HCT116 (cell line): ENCODE data around the gene UGT2B7. TPM values are rescaled to one million over a fixed set of nuclear protein-coding genes. Genes with fewer than 3 reads are reported as not detected.
"Not testable (repeated sequence)": the region's sequence is repeated elsewhere in the genome, so short reads cannot be mapped to it uniquely, and the experiment has no call there.

Experiments used
- ATAC-seq: fragments of 200-7000 bp; cut with Tn5 transposase; 2 replicates; pipeline ENCODE4 v1.9.1; 2020; ENCODE audit warnings: mild to moderate bottlenecking, moderate library complexity
- Bru-seq: library from RNA; stranded (reverse); fragments of 400-500 nt; gene quantifications from one replicate; lab custom pipeline; 2021; lab: Mats Ljungman, UMichigan
- BruChase-seq, 2 experiments: library from RNA; stranded (reverse); fragments of 400-500 nt; gene quantifications; one replicate each; lab custom pipeline; 2021; lab: Mats Ljungman, UMichigan
- BruUV-seq: library from RNA; stranded (reverse); fragments of 400-500 nt; replicated peaks from 2 replicates; lab custom pipeline; 2021; lab: Mats Ljungman, UMichigan
- CTCF ChIA-PET: fragments of 300-600 bp; sonication (Branson Sonifier 250); formaldehyde crosslinking; loops from one replicate; lab custom pipeline; 2021; ENCODE audit warnings: antibody characterized with exemption; lab: Charles Lee
- POLR2A ChIA-PET: fragments of 300-600, 350-600 bp; sonication (Branson Sonifier 250); formaldehyde crosslinking; loops from one replicate; lab custom pipeline; 2021; ENCODE audit warnings: antibody characterized with exemption; lab: Charles Lee
- RAD21 ChIA-PET, 2 experiments: fragments of 300-600 bp; sonication (Branson Sonifier 250); formaldehyde crosslinking; loops; one replicate each; lab custom pipeline; 2023; ENCODE audit warnings: low total read pairs in 2 of 2; ENCODE audit not compliant: uncharacterized antibody in 2 of 2, unreplicated experiment in 2 of 2, low non-redundant PET in 1 of 2; lab: Charles Lee
- DNase-seq: peaks from one replicate; pipeline ENCODE4 v3.0.0-alpha.2; 2010; ENCODE audit warnings: low read depth, low spot score
- H2AFZ ChIP-seq: fragments of 200-600 bp; shearing (Covaris generic), sonication (generic); 2 replicates; pipeline ENCODE4 v1.6.1; 2017; ENCODE audit warnings: low read depth, mixed run types, mixed read lengths, antibody characterized with exemption, low read length; ENCODE audit not compliant: poor library complexity, severe bottlenecking
- H3K27ac ChIP-seq: 2 replicates; pipeline ENCODE4 v1.5.1; 2012; ENCODE audit warnings: low read depth, low read length
- H3K27me3 ChIP-seq: fragments of 200-600 bp; sonication (generic); 2 replicates; pipeline ENCODE4 v1.6.1; 2016; ENCODE audit warnings: mixed run types, low read length, mixed read lengths; ENCODE audit not compliant: insufficient read depth
- H3K36me3 ChIP-seq, 2 experiments: fragments of 200-500 bp in 1 of 2; fragments of 200-600 bp in 1 of 2; sonication (Bioruptor generic) in 1 of 2; sonication (generic) in 1 of 2; 2 replicates each; pipeline versions ENCODE4 v1.5.1 to v1.6.1; 2014 to 2016; ENCODE audit warnings: low read length in 2 of 2, inconsistent platforms in 1 of 2, mixed read lengths in 1 of 2, mixed run types in 1 of 2; ENCODE audit not compliant: insufficient read depth in 2 of 2, control insufficient read depth in 1 of 2
- H3K4me1 ChIP-seq, 2 experiments: fragments of 200-600 bp in 1 of 2; sonication (generic) in 1 of 2; 2 replicates each; pipeline versions ENCODE4 v1.5.1 to v1.6.1; 2012 to 2017; ENCODE audit warnings: low read length in 2 of 2, inconsistent platforms in 1 of 2, mild to moderate bottlenecking in 1 of 2, mixed read lengths in 1 of 2, mixed run types in 1 of 2, moderate library complexity in 1 of 2; ENCODE audit not compliant: insufficient read depth in 2 of 2, control insufficient read depth in 1 of 2
- H3K4me2 ChIP-seq: fragments of 200-600 bp; sonication (generic); 2 replicates; pipeline ENCODE4 v1.6.1; 2017; ENCODE audit warnings: mixed run types, low read length, mixed read lengths
- H3K4me3 ChIP-seq, 2 experiments: fragments of 200-600 bp in 1 of 2; sonication (generic) in 1 of 2; replicated peaks in 1 of 2; 2 replicates each; pipeline ENCODE4 v1.5.1; 2011 to 2016; ENCODE audit warnings: low read length in 2 of 2, control low read depth in 1 of 2, low read depth in 1 of 2, mild to moderate bottlenecking in 1 of 2, mixed read lengths in 1 of 2, mixed run types in 1 of 2
- H3K79me2 ChIP-seq: fragments of 200-600 bp; sonication (generic); 2 replicates; pipeline ENCODE4 v1.6.1; 2017; ENCODE audit warnings: mild to moderate bottlenecking, mixed run types, low read length, moderate library complexity, mixed read lengths; ENCODE audit not compliant: insufficient read depth
- H3K9ac ChIP-seq: fragments of 200-600 bp; sonication (generic); 2 replicates; pipeline ENCODE4 v1.6.1; 2016; ENCODE audit warnings: low read length, mixed read lengths
- H3K9me2 ChIP-seq: fragments of 200-600 bp; sonication (generic), shearing (Covaris generic); 2 replicates; pipeline ENCODE4 v1.6.1; 2017; ENCODE audit warnings: mixed run types, mild to moderate bottlenecking, moderate library complexity; ENCODE audit not compliant: insufficient read depth
- H3K9me3 ChIP-seq, 2 experiments: fragments of 200-500 bp in 1 of 2; fragments of 200-600 bp in 1 of 2; sonication (Bioruptor generic) in 1 of 2; sonication (generic) in 1 of 2; 2 replicates each; pipeline ENCODE4 v1.6.1; 2014 to 2017; ENCODE audit warnings: low read length in 2 of 2, mixed read lengths in 2 of 2, inconsistent platforms in 1 of 2, low read depth in 1 of 2, mild to moderate bottlenecking in 1 of 2, mixed run types in 1 of 2, moderate library complexity in 1 of 2; ENCODE audit not compliant: control insufficient read depth in 1 of 2, insufficient read depth in 1 of 2
- H4K20me1 ChIP-seq: fragments of 200-600 bp; sonication (generic), shearing (Covaris generic); 2 replicates; pipeline ENCODE4 v1.6.1; 2017; ENCODE audit warnings: mixed run types, mild to moderate bottlenecking, moderate library complexity; ENCODE audit not compliant: insufficient read depth
- POLR2A ChIP-seq: IDR thresholded peaks from 2 replicates; pipeline ENCODE4 v1.7.0; 2011; ENCODE audit warnings: borderline replicate concordance; ENCODE audit not compliant: insufficient read depth, insufficient read length; ENCODE audit errors: extremely low read depth
- POLR2AphosphoS5 ChIP-seq: IDR thresholded peaks from 2 replicates; pipeline ENCODE4 v1.6.1; 2011; ENCODE audit warnings: mild to moderate bottlenecking, low read depth, low read length, moderate library complexity
- RAD21 ChIP-seq: IDR thresholded peaks from 2 replicates; pipeline ENCODE4 v1.6.1; 2012; ENCODE audit warnings: low read depth, mild to moderate bottlenecking
- SRF ChIP-seq: IDR thresholded peaks from 2 replicates; pipeline ENCODE4 v1.6.1; 2012; ENCODE audit warnings: low read depth
- ZFX ChIP-seq: fragments of 450-650 bp; IDR thresholded peaks from 2 replicates; pipeline ENCODE4 v1.6.1; 2017
- intact Hi-C: fragments of 100-400 bp; cut with micrococcal nuclease; formaldehyde crosslinking; loops from 2 replicates; pipeline ENCODE4 v1.10.0; 2022
- long read RNA-seq: library from polyadenylated mRNA; unstranded; transcript quantifications from one replicate; pipeline ENCODE4 v2.0.0, GENCODE V29; 2021; ENCODE audit not compliant: unreplicated experiment
- polyA plus RNA-seq: library from polyadenylated mRNA; unstranded; fragments of >200 nt; gene quantifications from 2 replicates; pipeline ENCODE4 v1.2.1, GENCODE V29; 2012; ENCODE audit warnings: missing spikeins
- total RNA-seq: library from RNA; stranded (reverse); gene quantifications from one replicate; pipeline ENCODE4 v1.2.1, GENCODE V29; 2021; ENCODE audit not compliant: unreplicated experiment
- TF ChIP-seq, protein P1 (sequence below): IDR thresholded peaks from 2 replicates; pipeline ENCODE4 v1.6.1; 2011; ENCODE audit warnings: mild to moderate bottlenecking, low read length, moderate library complexity; ENCODE audit not compliant: insufficient replicate concordance; ENCODE audit errors: extremely low read depth

Gene UGT2B7
- total RNA-seq (not detected), Bru-seq, nascent RNA (not detected), BruChase-seq, experiment 1, labeled RNA remaining after a 6-hour chase (not detected), BruChase-seq, experiment 2, labeled RNA remaining after a 2-hour chase (not detected)
- not detected in 2 replicates for polyA plus RNA-seq
- long read RNA-seq: 0 reads

GRCh38 chr4:69096111-69096656 is at the start of gene UGT2B7:
Gene UGT2B7, plus strand, starts transcription at chr4:69096474. Its CDS starts 47 bp downstream, at chr4:69096521.
- ATAC-seq (no peak), DNase-seq (no peak)
- RAD21 ChIA-PET: no interaction called here
- H3K4me2 ChIP-seq: no peak within 1 kb of the TSS
- H3K27me3 ChIP-seq: no peaks in the 10 kb centered on the region
- H4K20me1 ChIP-seq: no peaks in the 10 kb centered on the region
- TF ChIP-seq POLR2AphosphoS5 (no peak), ZFX (no peak), RAD21 (no peak), POLR2A (no peak)
- TF ChIP-seq, protein P1, sequence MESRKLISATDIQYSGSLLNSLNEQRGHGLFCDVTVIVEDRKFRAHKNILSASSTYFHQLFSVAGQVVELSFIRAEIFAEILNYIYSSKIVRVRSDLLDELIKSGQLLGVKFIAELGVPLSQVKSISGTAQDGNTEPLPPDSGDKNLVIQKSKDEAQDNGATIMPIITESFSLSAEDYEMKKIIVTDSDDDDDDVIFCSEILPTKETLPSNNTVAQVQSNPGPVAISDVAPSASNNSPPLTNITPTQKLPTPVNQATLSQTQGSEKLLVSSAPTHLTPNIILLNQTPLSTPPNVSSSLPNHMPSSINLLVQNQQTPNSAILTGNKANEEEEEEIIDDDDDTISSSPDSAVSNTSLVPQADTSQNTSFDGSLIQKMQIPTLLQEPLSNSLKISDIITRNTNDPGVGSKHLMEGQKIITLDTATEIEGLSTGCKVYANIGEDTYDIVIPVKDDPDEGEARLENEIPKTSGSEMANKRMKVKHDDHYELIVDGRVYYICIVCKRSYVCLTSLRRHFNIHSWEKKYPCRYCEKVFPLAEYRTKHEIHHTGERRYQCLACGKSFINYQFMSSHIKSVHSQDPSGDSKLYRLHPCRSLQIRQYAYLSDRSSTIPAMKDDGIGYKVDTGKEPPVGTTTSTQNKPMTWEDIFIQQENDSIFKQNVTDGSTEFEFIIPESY: no peak
- POLR2A ChIA-PET: no interaction called here
- H3K9ac ChIP-seq: no peak within 1 kb of the TSS
- no peak within 1 kb of the TSS for H3K4me3 ChIP-seq
- H3K36me3 ChIP-seq: no peaks in the 10 kb centered on the region
- H3K9me3 ChIP-seq: no peaks in the 10 kb centered on the region
- H3K4me1 ChIP-seq: no peaks in the 10 kb centered on the region
- no peaks in the 10 kb centered on the region for H3K79me2 ChIP-seq
- CTCF ChIA-PET: no interaction called here
- no peak within 1 kb of the TSS for H2AFZ ChIP-seq
- BruUV-seq: no TSS peak
- intact Hi-C loops: no loop called here
- H3K27ac ChIP-seq: no peak within 1 kb of the TSS
- no peaks in the 10 kb centered on the region for H3K9me2 ChIP-seq

- H3K27me3 ChIP-seq: no peaks in the 10 kb centered on the region
- no peak for TF ChIP-seq SRF
- H3K9me3 ChIP-seq: no peaks in the 10 kb centered on the region
- ATAC-seq (no peak), DNase-seq (no peak)
- H3K36me3 ChIP-seq: no peaks in the 10 kb centered on the region
- ChIA-PET CTCF (no interaction called here), POLR2A (no interaction called here), RAD21 (no interaction called here)
- no TSS peak for BruUV-seq
- no peaks in the 10 kb centered on the region for H4K20me1 ChIP-seq
- no peak overlapping the region for H2AFZ ChIP-seq
- H3K4me2 ChIP-seq: no peak overlapping the region
- no peaks in the 10 kb centered on the region for H3K79me2 ChIP-seq
- peaks cover 0 to 4% of the 10 kb centered on the region in 2 experiments; a peak in 1 of 4 replicates for H3K4me1 ChIP-seq
- no peak overlapping the region for H3K4me3 ChIP-seq
- no peak overlapping the region for H3K27ac ChIP-seq
- intact Hi-C loops: no loop called here
- no peak overlapping the region for H3K9ac ChIP-seq
- H3K9me2 ChIP-seq: no peaks in the 10 kb centered on the region
Observed at GRCh38 chr4:69049860-69050259, 46.4 kb upstream of the UGT2B7 start.

DNA sequence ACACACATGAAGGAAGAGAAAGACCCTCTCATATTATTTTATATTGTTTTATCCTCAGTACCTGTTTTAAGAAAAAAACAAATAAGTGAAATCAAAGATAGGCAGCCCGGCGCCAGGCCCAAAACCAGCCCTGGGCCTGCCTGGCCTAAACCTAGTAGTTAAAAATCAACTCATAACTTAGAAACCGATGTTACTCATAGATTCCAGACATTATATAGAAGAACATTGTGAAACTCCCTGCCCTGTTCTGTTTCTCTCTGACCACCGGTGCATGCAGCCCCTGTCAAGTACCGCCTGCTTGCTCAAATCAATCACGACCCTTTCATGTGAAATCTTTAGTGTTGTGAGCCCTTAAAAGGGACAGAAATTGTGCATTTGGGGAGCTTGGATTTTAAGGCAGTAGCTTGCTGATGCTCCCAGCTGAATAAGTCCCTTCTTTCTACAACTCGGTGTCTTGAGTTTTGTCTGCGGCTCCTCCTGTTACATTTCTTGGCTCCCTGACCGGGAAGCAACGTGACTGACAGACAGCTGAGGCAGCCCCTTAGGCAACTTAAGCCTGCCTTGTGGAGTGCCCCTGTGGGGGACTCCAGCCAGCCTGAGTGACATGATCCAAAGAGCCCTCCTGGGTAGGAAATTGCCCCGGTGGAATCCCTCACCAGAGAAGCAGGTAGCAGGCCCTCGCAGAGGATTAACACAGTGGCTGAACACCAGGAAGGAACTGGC is 45.3 kb upstream of the UGT2B7 start:
- intact Hi-C loops, H3K79me2 ChIP-seq, H3K9me2 ChIP-seq, POLR2A ChIA-PET, H3K36me3 ChIP-seq, H3K27ac ChIP-seq, H4K20me1 ChIP-seq, BruUV-seq, H3K4me1 ChIP-seq, DNase-seq, H2AFZ ChIP-seq, ATAC-seq, H3K4me2 ChIP-seq, RAD21 ChIA-PET, H3K9ac ChIP-seq, H3K4me3 ChIP-seq, H3K27me3 ChIP-seq, CTCF ChIA-PET, H3K9me3 ChIP-seq: not testable (repeated sequence)
